Astrocyte (in vitro differentiated cells and primary cell): ENCODE measurements around the gene NRG2. TPM values are rescaled to one million over a fixed set of nuclear protein-coding genes. Genes with fewer than 3 reads are reported as not detected.

Experiments
- DNase-seq: peaks from one replicate; pipeline ENCODE4 v3.0.0-alpha.2; 2010; ENCODE audit warnings: low read depth
- FAIRE-seq: peaks from 2 replicates; lab custom pipeline; 2011; peaks lifted over from hg19 to GRCh38; lab: Jason Lieb, UNC
- H2AFZ ChIP-seq: 2 replicates; pipeline ENCODE4 v1.6.0; 2012; ENCODE audit warnings: low read depth, low read length, inconsistent platforms
- H3K27ac ChIP-seq: 2 replicates; pipeline ENCODE4 v1.5.1; 2011; ENCODE audit warnings: low read depth, low read length, inconsistent platforms
- H3K27me3 ChIP-seq: 2 replicates; pipeline ENCODE4 v1.6.0; 2011; ENCODE audit warnings: low read length, inconsistent platforms; ENCODE audit not compliant: insufficient read depth
- H3K36me3 ChIP-seq: 2 replicates; pipeline ENCODE4 v1.5.1; 2011; ENCODE audit warnings: low read length, inconsistent platforms; ENCODE audit not compliant: insufficient read depth
- H3K4me1 ChIP-seq: 2 replicates; pipeline ENCODE4 v1.5.1; 2011; ENCODE audit warnings: low read length, inconsistent platforms; ENCODE audit not compliant: insufficient read depth
- H3K4me2 ChIP-seq: 2 replicates; pipeline ENCODE4 v1.6.0; 2012; ENCODE audit warnings: low read length, inconsistent platforms
- H3K4me3 ChIP-seq: 2 replicates; pipeline ENCODE4 v1.5.1; 2011; ENCODE audit warnings: low read depth, mild to moderate bottlenecking, low read length, inconsistent platforms; ENCODE audit not compliant: insufficient read depth
- H3K79me2 ChIP-seq: 2 replicates; pipeline ENCODE4 v1.6.0; 2012; ENCODE audit warnings: mild to moderate bottlenecking, low read length, inconsistent platforms; ENCODE audit not compliant: insufficient read depth
- H3K9ac ChIP-seq: 2 replicates; pipeline ENCODE4 v1.6.0; 2012; ENCODE audit warnings: mild to moderate bottlenecking, low read length, inconsistent platforms
- H3K9me3 ChIP-seq: 2 replicates; pipeline ENCODE4 v1.5.1; 2012; ENCODE audit warnings: low read depth, mild to moderate bottlenecking, low read length, inconsistent platforms; ENCODE audit not compliant: insufficient read depth
- H4K20me1 ChIP-seq: 2 replicates; pipeline ENCODE4 v1.6.0; 2012; ENCODE audit warnings: low read length, inconsistent platforms; ENCODE audit not compliant: insufficient read depth
- H3K27ac Mint-ChIP-seq: one replicate; pipeline ENCODE4 v1.8.0; 2021; ENCODE audit warnings: mild to moderate bottlenecking, mixed read lengths; ENCODE audit not compliant: unreplicated experiment
- H3K27me3 Mint-ChIP-seq: one replicate; pipeline ENCODE4 v1.8.0; 2021; ENCODE audit warnings: low read depth, mixed read lengths; ENCODE audit not compliant: unreplicated experiment
- H3K36me3 Mint-ChIP-seq: one replicate; pipeline ENCODE4 v1.8.0; 2021; ENCODE audit warnings: low read depth, mixed read lengths; ENCODE audit not compliant: unreplicated experiment
- H3K4me1 Mint-ChIP-seq: one replicate; pipeline ENCODE4 v1.8.0; 2021; ENCODE audit warnings: low read depth, mixed read lengths; ENCODE audit not compliant: unreplicated experiment
- H3K4me3 Mint-ChIP-seq: one replicate; pipeline ENCODE4 v1.8.0; 2021; ENCODE audit warnings: mild to moderate bottlenecking, moderate library complexity, mixed read lengths; ENCODE audit not compliant: unreplicated experiment
- H3K9me3 Mint-ChIP-seq: one replicate; pipeline ENCODE4 v1.8.0; 2021; ENCODE audit warnings: mild to moderate bottlenecking, mixed read lengths; ENCODE audit not compliant: unreplicated experiment
- EZH2 ChIP-seq: IDR thresholded peaks from 2 replicates; pipeline ENCODE4 v1.6.1; 2012; ENCODE audit warnings: mild to moderate bottlenecking, low read length, inconsistent platforms; ENCODE audit not compliant: insufficient read depth
- total RNA-seq: library from RNA; stranded (reverse); gene quantifications from 2 replicates; pipeline ENCODE4 v1.2.1, GENCODE V29; 2021
- TF ChIP-seq, protein P1 (sequence below): IDR thresholded peaks from 2 replicates; pipeline ENCODE4 v1.5.1; 2011; ENCODE audit warnings: low read depth, mild to moderate bottlenecking, inconsistent platforms, low read length, moderate library complexity; ENCODE audit not compliant: insufficient read depth

The NRG2 gene
- total RNA-seq, 1 donor from 2014 or later = 0.54 TPM

DNA sequence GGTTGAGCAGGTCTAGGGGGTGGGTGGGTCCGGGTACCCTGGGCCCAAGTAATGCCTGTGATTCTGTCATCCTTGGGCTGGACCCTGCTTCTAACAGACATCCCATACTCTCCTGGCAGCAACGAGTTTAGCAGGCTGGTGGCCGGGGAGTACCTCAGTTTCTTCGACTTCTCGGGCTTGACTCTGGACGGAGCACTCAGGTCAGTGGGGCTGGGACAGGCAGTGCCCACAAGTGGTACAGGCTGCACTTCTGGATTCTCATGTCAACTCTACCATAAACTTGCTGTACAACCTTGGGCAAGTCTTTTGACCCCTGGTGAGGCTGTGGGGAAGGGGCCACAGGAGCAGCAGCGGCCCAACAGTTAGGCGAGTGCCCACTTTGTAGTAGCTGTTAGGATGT lies 225.7 kb downstream of the NRG2 start:
- Histone ChIP-seq H3K4me1 (no peaks in the 10 kb centered on the region), H3K4me3 (no peak overlapping the region), H4K20me1 (no peaks in the 10 kb centered on the region), H2AFZ (no peak overlapping the region), H3K79me2 (no peaks in the 10 kb centered on the region), H3K27ac (no peak overlapping the region), H3K9ac (no peak overlapping the region), H3K36me3 (no peaks in the 10 kb centered on the region), H3K27me3 (peaks cover 5% of the 10 kb centered on the region), H3K9me3 (no peaks in the 10 kb centered on the region), H3K4me2 (no peak overlapping the region)
- no peak overlapping the region for H3K27ac Mint-ChIP-seq
- DNase-seq (no peak), FAIRE-seq (no peak)
- H3K27me3 Mint-ChIP-seq = peaks cover 64% of the 10 kb centered on the region
- H3K36me3 Mint-ChIP-seq = no peaks in the 10 kb centered on the region
- TF ChIP-seq, protein P1, sequence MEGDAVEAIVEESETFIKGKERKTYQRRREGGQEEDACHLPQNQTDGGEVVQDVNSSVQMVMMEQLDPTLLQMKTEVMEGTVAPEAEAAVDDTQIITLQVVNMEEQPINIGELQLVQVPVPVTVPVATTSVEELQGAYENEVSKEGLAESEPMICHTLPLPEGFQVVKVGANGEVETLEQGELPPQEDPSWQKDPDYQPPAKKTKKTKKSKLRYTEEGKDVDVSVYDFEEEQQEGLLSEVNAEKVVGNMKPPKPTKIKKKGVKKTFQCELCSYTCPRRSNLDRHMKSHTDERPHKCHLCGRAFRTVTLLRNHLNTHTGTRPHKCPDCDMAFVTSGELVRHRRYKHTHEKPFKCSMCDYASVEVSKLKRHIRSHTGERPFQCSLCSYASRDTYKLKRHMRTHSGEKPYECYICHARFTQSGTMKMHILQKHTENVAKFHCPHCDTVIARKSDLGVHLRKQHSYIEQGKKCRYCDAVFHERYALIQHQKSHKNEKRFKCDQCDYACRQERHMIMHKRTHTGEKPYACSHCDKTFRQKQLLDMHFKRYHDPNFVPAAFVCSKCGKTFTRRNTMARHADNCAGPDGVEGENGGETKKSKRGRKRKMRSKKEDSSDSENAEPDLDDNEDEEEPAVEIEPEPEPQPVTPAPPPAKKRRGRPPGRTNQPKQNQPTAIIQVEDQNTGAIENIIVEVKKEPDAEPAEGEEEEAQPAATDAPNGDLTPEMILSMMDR = no peak
- no peak for TF ChIP-seq EZH2
- peaks cover 28% of the 10 kb centered on the region for H3K9me3 Mint-ChIP-seq
- no peak overlapping the region for H3K4me3 Mint-ChIP-seq
- no peaks in the 10 kb centered on the region for H3K4me1 Mint-ChIP-seq

DNA sequence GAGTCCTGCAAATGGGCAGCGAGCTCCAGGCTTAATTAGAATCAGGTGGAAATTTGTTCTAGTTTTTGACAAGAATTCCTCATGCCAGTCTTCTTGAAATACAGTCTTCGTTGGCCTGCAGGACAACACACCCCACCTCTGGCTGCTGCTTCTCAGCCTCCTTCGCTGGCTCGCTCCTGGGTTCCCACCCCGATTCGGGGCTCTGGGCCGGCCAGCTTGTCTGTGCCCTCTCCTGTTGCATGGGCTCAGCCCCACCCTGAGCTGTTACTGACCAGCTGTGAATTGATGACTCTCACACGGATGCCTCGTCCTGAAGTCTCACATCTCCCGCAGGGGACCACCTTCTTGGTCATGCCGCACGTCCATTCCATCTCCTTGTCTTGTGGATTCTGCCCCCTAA lies 226.5 kb downstream of the NRG2 start:
- Histone ChIP-seq H3K9ac (no peak overlapping the region), H3K27ac (no peak overlapping the region), H3K4me2 (no peak overlapping the region), H2AFZ (no peak overlapping the region), H3K36me3 (no peaks in the 10 kb centered on the region), H3K9me3 (no peaks in the 10 kb centered on the region), H3K4me1 (no peaks in the 10 kb centered on the region), H3K79me2 (no peaks in the 10 kb centered on the region), H4K20me1 (no peaks in the 10 kb centered on the region), H3K4me3 (no peak overlapping the region), H3K27me3 (peaks cover 5% of the 10 kb centered on the region)
- Mint-ChIP-seq H3K27me3 (peaks cover 72% of the 10 kb centered on the region), H3K4me3 (no peak overlapping the region), H3K27ac (no peak overlapping the region), H3K36me3 (no peaks in the 10 kb centered on the region), H3K4me1 (no peaks in the 10 kb centered on the region), H3K9me3 (peaks cover 30% of the 10 kb centered on the region)
- no peak for TF ChIP-seq EZH2
- TF ChIP-seq, protein P1 = no peak
- DNase-seq = no peak
- no peak for FAIRE-seq

DNA sequence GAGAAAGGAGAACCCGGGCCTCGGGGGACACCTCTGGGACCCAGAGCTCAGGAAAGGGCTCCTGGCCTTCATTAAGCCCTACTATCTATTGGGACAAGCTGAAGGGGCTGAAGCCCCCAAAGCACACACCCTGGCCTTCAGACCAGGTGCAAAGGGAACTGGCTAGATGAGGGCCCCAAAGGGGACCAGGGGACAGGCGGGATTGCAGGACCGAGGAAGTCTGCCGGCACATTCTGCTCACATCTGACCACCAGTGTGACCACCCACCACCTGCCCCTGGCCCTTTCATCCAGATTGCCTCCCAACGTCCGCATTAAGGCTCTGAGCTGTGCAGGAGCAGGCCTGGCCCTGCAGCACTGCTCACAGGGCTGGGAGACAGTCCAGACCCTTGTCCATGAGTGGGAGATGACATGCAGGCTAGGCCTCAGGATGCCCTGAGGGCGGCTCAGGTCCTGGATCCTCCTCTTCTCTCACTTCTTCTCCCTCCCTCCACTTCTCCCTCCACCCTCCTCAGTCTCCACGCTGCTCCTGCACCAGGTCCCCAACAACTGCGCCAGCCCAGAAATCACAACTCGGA lies 228.3 kb downstream of the NRG2 start:
- no peak overlapping the region for H3K27ac Mint-ChIP-seq
- DNase-seq (no peak), FAIRE-seq (no peak)
- H3K9ac ChIP-seq = no peak overlapping the region
- no peaks in the 10 kb centered on the region for H3K4me1 ChIP-seq
- TF ChIP-seq EZH2 = no peak
- TF ChIP-seq, protein P1 = no peak
- peaks cover 74% of the 10 kb centered on the region for H3K27me3 Mint-ChIP-seq
- H3K4me3 Mint-ChIP-seq = no peak overlapping the region
- H3K36me3 Mint-ChIP-seq = no peaks in the 10 kb centered on the region
- H3K4me3 ChIP-seq = no peak overlapping the region
- no peaks in the 10 kb centered on the region for H3K36me3 ChIP-seq
- H4K20me1 ChIP-seq = no peaks in the 10 kb centered on the region
- peaks cover 17% of the 10 kb centered on the region for H3K9me3 Mint-ChIP-seq
- no peaks in the 10 kb centered on the region for H3K4me1 Mint-ChIP-seq
- no peak overlapping the region for H3K27ac ChIP-seq
- H3K4me2 ChIP-seq = no peak overlapping the region
- peaks cover 5% of the 10 kb centered on the region for H3K27me3 ChIP-seq
- H3K9me3 ChIP-seq = no peaks in the 10 kb centered on the region
- no peaks in the 10 kb centered on the region for H3K79me2 ChIP-seq
- H2AFZ ChIP-seq = no peak overlapping the region
